AG10803 (cell line): Measurements from ENCODE around the gene GAREM1.

ENCODE experiments used
- DNase-seq: peaks from one replicate; pipeline ENCODE4 v3.0.0; 2010; ENCODE audit warnings: low read depth
- H3K4me3 ChIP-seq: 2 replicates; pipeline ENCODE4 v1.5.1; 2011; ENCODE audit warnings: mild to moderate bottlenecking, low read length, control low read depth
- CTCF ChIP-seq: conservative IDR thresholded peaks from 2 replicates; pipeline ENCODE4 v1.5.1; 2011; ENCODE audit warnings: mild to moderate bottlenecking, low read length, control low read depth, inconsistent platforms

The GAREM1 gene

GRCh38 chr18:32470460-32470713, 295 bp downstream of the GAREM1 start:
- no peak for TF ChIP-seq CTCF
- peak overlapping the region; percentile 62 for H3K4me3 ChIP-seq
- no peak for DNase-seq

- DNase-seq, result peak; percentile 16
- H3K4me3 ChIP-seq, result peak overlapping the region; percentile 62
- TF ChIP-seq CTCF, result no peak
Measured at GRCh38 chr18:32469691-32470459, 807 bp downstream of the GAREM1 start.

GRCh38 chr18:32469190-32469651, 1.5 kb downstream of the GAREM1 start:
- no peak for TF ChIP-seq CTCF
- DNase-seq, result peak; percentile 5
- peak overlapping the region; percentile 62 for H3K4me3 ChIP-seq

- TF ChIP-seq CTCF, result no peak
- DNase-seq, result no peak
- no peak overlapping the region for H3K4me3 ChIP-seq
Measured at GRCh38 chr18:32468147-32468845, 2.4 kb downstream of the GAREM1 start.

- DNase-seq, result no peak
- H3K4me3 ChIP-seq, result no peak overlapping the region
- no peak; the same call in 1 of the 2 replicates for TF ChIP-seq CTCF
Measured at GRCh38 chr18:32461709-32462272, 8.9 kb downstream of the GAREM1 start.

- H3K4me3 ChIP-seq, result no peak overlapping the region
- no peak for DNase-seq
- TF ChIP-seq CTCF, result no peak
Measured at GRCh38 chr18:32460171-32460731, 10.4 kb downstream of the GAREM1 start.
